ENCODE measurements around the gene USP34.

DNA sequence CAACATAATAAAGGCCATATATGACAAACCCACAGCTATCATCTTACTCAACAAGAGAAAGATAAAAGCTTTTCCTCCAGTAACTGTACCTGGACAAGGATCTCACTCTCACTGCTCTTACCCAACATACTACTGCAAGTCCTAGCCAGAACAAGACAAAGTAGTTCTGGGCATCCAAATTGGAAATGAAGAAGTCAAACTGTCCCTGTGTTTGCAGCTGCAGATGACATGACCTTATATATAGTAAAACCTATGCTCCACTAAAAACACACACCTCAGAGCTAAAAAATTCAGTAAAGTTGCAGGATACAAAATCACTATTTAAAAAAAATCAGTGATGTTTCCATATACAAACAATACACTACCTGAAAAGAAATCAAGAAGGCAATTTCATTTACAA is 32.2 kb downstream of the USP34 start:
- TF ChIP-seq POLR2A (IDR thresholded peaks at IDR 0.05; ENCODE audit: low read length): no peak
- no peak for TF ChIP-seq GATA1 (IDR thresholded peaks at IDR 0.05; ENCODE audit: low read depth, low read length)

Data from erythroblast (primary cell).